CD8-positive, alpha-beta memory T cell (primary cell): Measurements from ENCODE around the gene GPR34. TPM values are rescaled to one million over a fixed set of nuclear protein-coding genes. Genes with fewer than 3 reads are reported as not detected.
"Not testable (repeated sequence)": the region's sequence is repeated elsewhere in the genome, so short reads cannot be mapped to it uniquely, and the experiment has no call there.

ENCODE experiments used
- CTCF ChIA-PET: fragments of 350-600 bp; sonication (Branson Sonifier 250); formaldehyde crosslinking; loops from one replicate; lab custom pipeline; 2021; ENCODE audit warnings: antibody characterized with exemption; lab: Charles Lee
- POLR2A ChIA-PET: fragments of 350-600 bp; sonication (Branson Sonifier 250); formaldehyde crosslinking; loops from one replicate; lab custom pipeline; 2021; ENCODE audit warnings: antibody characterized with exemption; lab: Charles Lee
- DNase-seq, 5 donors: peaks; one replicate each; pipeline versions ENCODE4 v3.0.0 to v3.0.0-alpha.2; 2020 to 2022; ENCODE audit warnings: mixed read lengths in 1 of 5
- H3K27ac ChIP-seq: one replicate; pipeline ENCODE4 v1.7.0; 2013; ENCODE audit warnings: low read depth, mild to moderate bottlenecking, low read length, moderate library complexity
- H3K27me3 ChIP-seq: 2 replicates; pipeline ENCODE4 v1.7.0; 2013; ENCODE audit warnings: low read length, mild to moderate bottlenecking; ENCODE audit not compliant: insufficient read depth, poor library complexity, severe bottlenecking
- H3K36me3 ChIP-seq: 2 replicates; pipeline ENCODE4 v1.7.0; 2013; ENCODE audit warnings: mild to moderate bottlenecking, low read length, moderate library complexity; ENCODE audit not compliant: insufficient read depth
- H3K4me1 ChIP-seq: 2 replicates; pipeline ENCODE4 v1.7.0; 2013; ENCODE audit warnings: mild to moderate bottlenecking, low read length, moderate library complexity; ENCODE audit not compliant: insufficient read depth
- H3K4me3 ChIP-seq: 2 replicates; pipeline ENCODE4 v1.7.0; 2013; ENCODE audit warnings: mild to moderate bottlenecking, low read length
- H3K9me3 ChIP-seq: 2 replicates; pipeline ENCODE4 v1.7.0; 2013; ENCODE audit warnings: mild to moderate bottlenecking, low read length
- H3K27ac Mint-ChIP-seq, 8 donors: one replicate each; pipeline ENCODE4 v1.8.0; 2020 to 2021; ENCODE audit warnings: mixed read lengths in 8 of 8, mild to moderate bottlenecking in 6 of 8, inconsistent platforms in 3 of 8, moderate library complexity in 3 of 8
- H3K27me3 Mint-ChIP-seq, 2 donors: one replicate each; pipeline ENCODE4 v1.8.0; 2020 to 2021; ENCODE audit warnings: mixed read lengths in 2 of 2, mild to moderate bottlenecking in 1 of 2, moderate library complexity in 1 of 2
- H3K36me3 Mint-ChIP-seq, 3 donors: one replicate each; pipeline ENCODE4 v1.8.0; 2020 to 2021; ENCODE audit warnings: mixed read lengths in 3 of 3, inconsistent platforms in 1 of 3, mild to moderate bottlenecking in 1 of 3
- H3K4me1 Mint-ChIP-seq, 3 donors: one replicate each; pipeline ENCODE4 v1.8.0; 2020 to 2021; ENCODE audit warnings: mixed read lengths in 3 of 3, inconsistent platforms in 1 of 3, mild to moderate bottlenecking in 1 of 3
- H3K4me3 Mint-ChIP-seq, 7 donors: one replicate each; pipeline ENCODE4 v1.8.0; 2020 to 2021; ENCODE audit warnings: mixed read lengths in 7 of 7, mild to moderate bottlenecking in 6 of 7, moderate library complexity in 4 of 7, inconsistent platforms in 2 of 7
- H3K9me3 Mint-ChIP-seq, 5 donors: one replicate each; pipeline ENCODE4 v1.8.0; 2020 to 2022; ENCODE audit warnings: mixed read lengths in 5 of 5, mild to moderate bottlenecking in 3 of 5, moderate library complexity in 2 of 5, inconsistent platforms in 1 of 5
- polyA plus RNA-seq: library from polyadenylated mRNA; unstranded; fragments of 300-500 nt; fragmentation: Illumina TruSeq; gene quantifications from one replicate; pipeline ENCODE4 v1.2.3, GENCODE V29; 2021
- total RNA-seq, 2 experiments: library from RNA; stranded (reverse); gene quantifications; one replicate each; pipeline ENCODE4 v1.2.3, GENCODE V29; 2021

The GPR34 gene
- total and polyA plus RNA-seq, 3 experiments from 2014 or later = 0.10 to 1.5 (median 0.95) TPM

- peaks cover 0 to 12% (median 0%) of the 10 kb centered on the region in 3 donors for H3K36me3 Mint-ChIP-seq
- Histone ChIP-seq H3K4me1 (peaks cover 2% of the 10 kb centered on the region), H3K36me3 (no peaks in the 10 kb centered on the region), H3K27me3 (no peaks in the 10 kb centered on the region), H3K4me3 (no peak overlapping the region), H3K9me3 (no peaks in the 10 kb centered on the region), H3K27ac (no peak overlapping the region)
- H3K27ac Mint-ChIP-seq = no peak overlapping the region
- DNase-seq = no peak
- peaks cover 0 to 7% of the 10 kb centered on the region in 2 donors for H3K27me3 Mint-ChIP-seq
- POLR2A ChIA-PET = interaction anchor here (0.6 kb wide), 2 partner anchors 40 to 47 kb away, joined by 3 to 12 read pairs; no protein-coding TSS in a partner anchor
- H3K4me3 Mint-ChIP-seq = no peak overlapping the region
- no peaks in the 10 kb centered on the region for H3K9me3 Mint-ChIP-seq
- peaks cover 17 to 55% (median 29%) of the 10 kb centered on the region in 3 donors for H3K4me1 Mint-ChIP-seq
- CTCF ChIA-PET = interaction anchor here (1.3 kb wide), 1 partner anchor 9 kb away, joined by 3 read pairs; no protein-coding TSS in a partner anchor
These were observed 22.4 kb downstream of the GPR34 start for GRCh38 chrX:41711021-41711667.

GRCh38 chrX:41716222-41716621 lies 27.4 kb downstream of the GPR34 start:
- DNase-seq = no peak
- Histone ChIP-seq H3K27me3 (no peaks in the 10 kb centered on the region), H3K4me1 (peaks cover 12% of the 10 kb centered on the region), H3K9me3 (no peaks in the 10 kb centered on the region), H3K36me3 (no peaks in the 10 kb centered on the region), H3K4me3 (no peak overlapping the region), H3K27ac (no peak overlapping the region)
- H3K4me3 Mint-ChIP-seq = no peak overlapping the region
- H3K9me3 Mint-ChIP-seq = peaks cover 0 to 15% (median 7%) of the 10 kb centered on the region in 5 donors
- ChIA-PET POLR2A (no interaction called here), CTCF (no interaction called here)
- peaks cover 33 to 65% (median 40%) of the 10 kb centered on the region in 3 donors for H3K4me1 Mint-ChIP-seq
- H3K36me3 Mint-ChIP-seq = peaks cover 0 to 21% (median 7%) of the 10 kb centered on the region in 3 donors
- peaks cover 0 to 8% of the 10 kb centered on the region in 2 donors for H3K27me3 Mint-ChIP-seq
- H3K27ac Mint-ChIP-seq = no peak overlapping the region

DNA sequence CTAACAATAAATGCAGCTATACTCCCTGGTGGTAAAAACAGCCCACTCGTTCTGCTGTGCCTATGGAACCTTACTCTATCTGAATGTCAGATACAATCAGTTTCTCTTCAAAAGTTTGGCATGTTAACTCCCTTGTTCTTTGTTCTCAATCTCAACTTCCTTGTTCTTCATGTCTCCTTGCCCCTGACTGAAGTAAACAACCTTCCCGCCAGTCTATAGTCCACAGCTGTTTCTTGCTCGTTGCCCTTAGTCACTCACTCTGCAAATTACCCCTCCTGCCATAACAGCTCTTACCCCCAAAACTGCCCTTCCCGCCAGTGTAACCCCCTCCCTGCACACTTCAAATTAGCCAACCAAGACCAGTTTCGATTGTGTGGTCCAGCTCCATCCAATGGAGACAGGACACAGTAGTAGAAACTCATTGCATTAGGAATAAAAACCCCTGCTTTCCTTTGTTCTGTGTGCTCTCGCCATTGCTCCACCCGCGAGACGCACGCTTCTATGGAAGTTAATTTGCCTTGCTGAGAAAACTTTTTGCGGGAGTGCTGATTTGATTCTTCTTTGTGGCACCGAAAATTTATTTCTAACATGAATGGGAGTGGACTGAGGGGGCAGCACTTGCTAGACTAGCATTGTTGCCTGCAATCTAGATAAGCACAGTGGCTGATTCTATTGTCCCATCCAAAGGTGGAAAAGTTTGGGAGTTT lies 28.1 kb downstream of the GPR34 start:
- Histone ChIP-seq H3K4me1 (peaks cover 19% of the 10 kb centered on the region), H3K36me3 (no peaks in the 10 kb centered on the region), H3K9me3 (no peaks in the 10 kb centered on the region), H3K27me3 (no peaks in the 10 kb centered on the region), H3K4me3 (no peak overlapping the region), H3K27ac (no peak overlapping the region)
- Mint-ChIP-seq H3K27me3 (peaks cover 0 to 7% of the 10 kb centered on the region in 2 donors), H3K4me1 (peaks cover 38 to 69% (median 47%) of the 10 kb centered on the region in 3 donors), H3K4me3 (peak overlapping the region in 2 of 7 donors; percentile 1 to 2), H3K36me3 (peaks cover 0 to 21% (median 7%) of the 10 kb centered on the region in 3 donors), H3K27ac (peak overlapping the region in 4 of 8 donors; percentile 33 to 75 (median 47)), H3K9me3 (peaks cover 0 to 15% (median 7%) of the 10 kb centered on the region in 5 donors)
- no peak for DNase-seq
- ChIA-PET POLR2A (no interaction called here), CTCF (no interaction called here)

- no peaks in the 10 kb centered on the region for H3K27me3 ChIP-seq
These were observed 29.9 kb downstream of the GPR34 start for GRCh38 chrX:41718481-41719235.

GRCh38 chrX:41719610-41720009 lies 30.8 kb downstream of the GPR34 start:
- peaks cover 60 to 86% (median 74%) of the 10 kb centered on the region in 3 donors for H3K4me1 Mint-ChIP-seq
- POLR2A ChIA-PET = interaction anchor here (1.3 kb wide), 1 partner anchor 163 kb away, joined by 3 read pairs; no protein-coding TSS in a partner anchor
- CTCF ChIA-PET = interaction anchor here (1.5 kb wide), 1 partner anchor 8 kb away, joined by 3 read pairs; no protein-coding TSS in a partner anchor
- H3K4me1 ChIP-seq = peaks cover 26% of the 10 kb centered on the region
- H3K4me3 Mint-ChIP-seq = peak overlapping the region in 4 of 7 donors; percentile 42 to 54 (median 52)
- H3K9me3 ChIP-seq, H3K27ac ChIP-seq, H3K27me3 ChIP-seq, H3K36me3 ChIP-seq, H3K4me3 ChIP-seq, H3K27me3 Mint-ChIP-seq, DNase-seq: not testable (repeated sequence)
- peaks cover 0 to 15% (median 7%) of the 10 kb centered on the region in 5 donors for H3K9me3 Mint-ChIP-seq
- H3K27ac Mint-ChIP-seq = peak overlapping the region in 6 of 8 donors; percentile 35 to 76 (median 56)
- H3K36me3 Mint-ChIP-seq = peaks cover 0 to 17% (median 7%) of the 10 kb centered on the region in 3 donors

More at GRCh38 chrX:41718481-41719235, 29.9 kb downstream of the GPR34 start:
- ChIA-PET CTCF (no interaction called here), POLR2A (no interaction called here)
- Mint-ChIP-seq H3K4me1 (peaks cover 54 to 83% (median 65%) of the 10 kb centered on the region in 3 donors), H3K9me3 (peaks cover 0 to 15% (median 7%) of the 10 kb centered on the region in 5 donors), H3K4me3 (peak overlapping the region in 2 of 7 donors; percentile 2 to 15), H3K27me3 (peaks cover 0 to 7% of the 10 kb centered on the region in 2 donors), H3K27ac (peak overlapping the region in 3 of 8 donors; percentile 34 to 57 (median 35)), H3K36me3 (peaks cover 0 to 20% (median 7%) of the 10 kb centered on the region in 3 donors)
- no peak overlapping the region for H3K27ac ChIP-seq
- no peak for DNase-seq
- no peaks in the 10 kb centered on the region for H3K9me3 ChIP-seq
- H3K4me3 ChIP-seq = no peak overlapping the region
- peaks cover 26% of the 10 kb centered on the region for H3K4me1 ChIP-seq
- H3K36me3 ChIP-seq = no peaks in the 10 kb centered on the region

GRCh38 chrX:41720125-41720779 lies 31.5 kb downstream of the GPR34 start:
- ChIA-PET CTCF (interaction anchor here (1.5 kb wide), 1 partner anchor 8 kb away, joined by 3 read pairs; no protein-coding TSS in a partner anchor), POLR2A (interaction anchor here (0.8 to 1.3 kb wide), 2 partner anchors 31 to 163 kb away, joined by 3 read pairs; partner anchors contain the start of gene GPR34)
- H3K9me3 Mint-ChIP-seq = peaks cover 0 to 15% (median 7%) of the 10 kb centered on the region in 5 donors
- peak overlapping the region in 7 of 8 donors; percentile 35 to 83 (median 68) for H3K27ac Mint-ChIP-seq
- H3K4me1 Mint-ChIP-seq = peaks cover 61 to 91% (median 76%) of the 10 kb centered on the region in 3 donors
- H3K4me3 ChIP-seq = no peak overlapping the region
- H3K4me1 ChIP-seq = peaks cover 26% of the 10 kb centered on the region
- H3K27ac ChIP-seq = no peak overlapping the region
- peak; percentile 12 to 74 (median 27) for DNase-seq
- no peaks in the 10 kb centered on the region for H3K9me3 ChIP-seq
- no peaks in the 10 kb centered on the region for H3K36me3 ChIP-seq
- H3K4me3 Mint-ChIP-seq = peak overlapping the region in 6 of 7 donors; percentile 23 to 75 (median 46)
- no peaks in the 10 kb centered on the region for H3K27me3 ChIP-seq
- H3K27me3 Mint-ChIP-seq = peaks cover 0 to 6% of the 10 kb centered on the region in 2 donors
- peaks cover 0 to 17% (median 7%) of the 10 kb centered on the region in 3 donors for H3K36me3 Mint-ChIP-seq

GRCh38 chrX:41721590-41721989 lies 32.8 kb downstream of the GPR34 start:
- no peaks in the 10 kb centered on the region for H3K36me3 ChIP-seq
- H3K4me1 Mint-ChIP-seq = peaks cover 60 to 83% (median 67%) of the 10 kb centered on the region in 3 donors
- H3K4me3 ChIP-seq = no peak overlapping the region
- H3K27me3 ChIP-seq = no peaks in the 10 kb centered on the region
- DNase-seq = no peak
- no peak overlapping the region for H3K27ac ChIP-seq
- H3K9me3 Mint-ChIP-seq = peaks cover 0 to 15% (median 7%) of the 10 kb centered on the region in 5 donors
- peaks cover 0 to 6% of the 10 kb centered on the region in 2 donors for H3K27me3 Mint-ChIP-seq
- POLR2A ChIA-PET = no interaction called here
- H3K27ac Mint-ChIP-seq = peak overlapping the region in 6 of 8 donors; percentile 25 to 59 (median 39)
- CTCF ChIA-PET = no interaction called here
- H3K4me1 ChIP-seq = peaks cover 26% of the 10 kb centered on the region
- H3K4me3 Mint-ChIP-seq = peak overlapping the region in 1 of 7 donors; percentile 10
- no peaks in the 10 kb centered on the region for H3K9me3 ChIP-seq
- H3K36me3 Mint-ChIP-seq = peaks cover 0 to 17% (median 7%) of the 10 kb centered on the region in 3 donors
